ENCODE results near the gene TOR1B.

TOR1B gene

GRCh38 chr9:129812385-129812784 is 9.4 kb downstream of the TOR1B start:
- Histone ChIP-seq H3K27ac (ENCODE audit: low read depth, low read length) (no peak overlapping the region), H3K4me1 (ENCODE audit: control insufficient read depth, low read length) (0 out of 2 replicates have a peak, but pooled peaks cover 2% of the 10 kb centered on the region), H3K4me3 (ENCODE audit: low read length) (no peak overlapping the region), H3K27me3 (ENCODE audit: control insufficient read depth, low read length) (no peaks in the 10 kb centered on the region), H3K4me2 (ENCODE audit: low read length) (no peak overlapping the region), H3K36me3 (ENCODE audit: control insufficient read depth, low read length) (peaks cover 71% of the 10 kb centered on the region), H3K79me2 (ENCODE audit: control insufficient read depth, low read length) (0 out of 2 replicates have a peak, but pooled peaks cover 4% of the 10 kb centered on the region), H3K9me2 (replicated peaks; ENCODE audit: control insufficient read depth, low read length) (no peaks in the 10 kb centered on the region), H4K20me1 (ENCODE audit: control insufficient read depth, insufficient read depth, low read depth, low read length) (no peaks in the 10 kb centered on the region), H3F3A (ENCODE audit: control insufficient read depth, insufficient read depth) (no peaks in the 10 kb centered on the region), H3K9me3 (ENCODE audit: control insufficient read depth, insufficient read depth, low read length) (no peaks in the 10 kb centered on the region)
- TF ChIP-seq CTCF (IDR thresholded peaks at IDR 0.05; ENCODE audit: low read depth, low read length, poor library complexity, severe bottlenecking) (no peak), EZH2phosphoT487 (IDR thresholded peaks at IDR 0.05; ENCODE audit: borderline replicate concordance, low read length) (no peak)

DNA sequence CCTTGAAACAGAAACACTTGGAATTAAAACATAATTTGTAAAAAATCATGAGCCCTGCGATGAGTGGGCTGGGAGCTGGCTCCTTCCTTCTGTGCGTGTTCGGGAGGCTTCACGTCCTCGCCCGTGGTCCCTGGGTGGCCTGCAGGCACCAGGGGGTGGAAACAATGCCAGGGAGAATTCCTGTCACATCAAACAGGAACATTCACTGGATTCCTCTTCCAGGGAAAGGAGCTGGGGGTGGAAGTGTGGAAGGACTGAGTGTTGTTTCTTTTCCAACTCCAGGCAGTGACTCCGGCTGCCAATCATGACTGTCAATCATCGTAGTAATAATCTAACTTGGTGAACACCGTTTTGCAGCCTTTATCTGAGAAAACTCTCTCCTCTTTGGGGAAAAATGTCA is 10.7 kb downstream of the TOR1B start:
- H3K4me3 ChIP-seq (ENCODE audit: low read length) = no peak overlapping the region
- H3K79me2 ChIP-seq (ENCODE audit: control insufficient read depth, low read length) = 0 out of 2 replicates have a peak, but pooled peaks cover 4% of the 10 kb centered on the region
- H3K27ac ChIP-seq (ENCODE audit: low read depth, low read length) = no peak overlapping the region
- H3K36me3 ChIP-seq (ENCODE audit: control insufficient read depth, low read length) = peaks cover 78% of the 10 kb centered on the region
- H4K20me1 ChIP-seq (ENCODE audit: control insufficient read depth, insufficient read depth, low read depth, low read length) = no peaks in the 10 kb centered on the region
- no peaks in the 10 kb centered on the region for H3F3A ChIP-seq (ENCODE audit: control insufficient read depth, insufficient read depth)
- TF ChIP-seq EZH2phosphoT487 (IDR thresholded peaks at IDR 0.05; ENCODE audit: borderline replicate concordance, low read length) (no peak), CTCF (IDR thresholded peaks at IDR 0.05; ENCODE audit: low read depth, low read length, poor library complexity, severe bottlenecking) (no peak)
- H3K9me2 ChIP-seq (replicated peaks; ENCODE audit: control insufficient read depth, low read length) = no peaks in the 10 kb centered on the region
- no peaks in the 10 kb centered on the region for H3K9me3 ChIP-seq (ENCODE audit: control insufficient read depth, insufficient read depth, low read length)
- 0 out of 2 replicates have a peak, but pooled peaks cover 2% of the 10 kb centered on the region for H3K4me1 ChIP-seq (ENCODE audit: control insufficient read depth, low read length)
- H3K27me3 ChIP-seq (ENCODE audit: control insufficient read depth, low read length) = no peaks in the 10 kb centered on the region
- no peak overlapping the region for H3K4me2 ChIP-seq (ENCODE audit: low read length)

DNA sequence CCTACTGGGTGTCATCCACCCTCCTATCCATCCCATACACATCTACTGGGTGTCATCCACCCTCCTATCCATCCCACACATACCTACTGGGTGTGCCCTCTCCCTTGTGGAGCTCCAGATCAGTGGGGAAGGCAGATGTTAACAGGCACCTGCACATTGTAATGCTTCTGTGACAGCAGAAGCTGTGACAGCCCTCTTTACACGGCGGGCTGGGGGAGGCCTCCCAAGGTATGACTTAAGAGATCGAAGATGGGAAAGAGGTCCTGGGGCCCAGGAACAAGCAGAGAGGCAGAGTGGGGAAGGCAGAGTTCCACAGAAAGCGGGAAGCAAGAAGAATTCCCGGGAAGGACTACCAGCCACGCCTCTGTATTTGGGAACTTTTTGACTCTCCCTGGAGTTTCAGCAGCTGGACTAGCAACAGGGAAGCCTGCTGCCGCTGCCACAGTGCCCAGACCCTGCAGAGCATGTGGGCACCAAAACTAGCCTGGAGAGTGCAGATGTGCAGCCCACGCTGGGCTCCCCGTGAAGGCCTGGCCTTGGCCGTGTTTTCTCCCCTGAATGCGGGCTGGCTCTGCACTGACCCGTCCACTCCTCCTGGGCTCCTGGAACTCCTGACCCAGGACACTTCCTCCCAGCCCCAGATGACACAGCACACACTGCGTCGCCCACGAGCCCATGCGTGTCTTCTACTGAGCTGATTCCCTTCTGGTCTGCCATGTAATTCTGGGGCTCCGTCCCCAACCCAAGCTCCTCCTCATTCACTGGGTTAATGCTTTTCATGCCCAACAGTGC is 11.6 kb downstream of the TOR1B start:
- TF ChIP-seq EZH2phosphoT487 (IDR thresholded peaks at IDR 0.05; ENCODE audit: borderline replicate concordance, low read length) (no peak), CTCF (IDR thresholded peaks at IDR 0.05; ENCODE audit: low read depth, low read length, poor library complexity, severe bottlenecking) (no peak)
- H3K9me3 ChIP-seq (ENCODE audit: control insufficient read depth, insufficient read depth, low read length) = no peaks in the 10 kb centered on the region
- no peaks in the 10 kb centered on the region for H3F3A ChIP-seq (ENCODE audit: control insufficient read depth, insufficient read depth)
- H3K9me2 ChIP-seq (replicated peaks; ENCODE audit: control insufficient read depth, low read length) = no peaks in the 10 kb centered on the region
- H4K20me1 ChIP-seq (ENCODE audit: control insufficient read depth, insufficient read depth, low read depth, low read length) = no peaks in the 10 kb centered on the region
- H3K79me2 ChIP-seq (ENCODE audit: control insufficient read depth, low read length) = 0 out of 2 replicates have a peak, but pooled peaks cover 4% of the 10 kb centered on the region
- no peak overlapping the region for H3K4me2 ChIP-seq (ENCODE audit: low read length)
- no peak overlapping the region for H3K27ac ChIP-seq (ENCODE audit: low read depth, low read length)
- no peaks in the 10 kb centered on the region for H3K27me3 ChIP-seq (ENCODE audit: control insufficient read depth, low read length)
- peaks cover 78% of the 10 kb centered on the region for H3K36me3 ChIP-seq (ENCODE audit: control insufficient read depth, low read length)
- H3K4me1 ChIP-seq (ENCODE audit: control insufficient read depth, low read length) = no peaks in the 10 kb centered on the region
- H3K4me3 ChIP-seq (ENCODE audit: low read length) = no peak overlapping the region

Measured in DOHH2 (cell line).